NCI-H2227 treated with DMSO at 0.1 percent for 48 hours (cell line): Measurements from ENCODE around the gene KDM5B.
A peak's percentile ranks its signal among the peaks of the same experiment; 100 is the strongest.
"Not testable (repeated sequence)": the region's sequence is repeated elsewhere in the genome, so short reads cannot be mapped to it uniquely, and the experiment has no call there.

Source experiments
- DNase-seq: peaks from one replicate; lab custom pipeline; 2025; lab: John Stamatoyannopoulos, UW

The KDM5B gene

DNA sequence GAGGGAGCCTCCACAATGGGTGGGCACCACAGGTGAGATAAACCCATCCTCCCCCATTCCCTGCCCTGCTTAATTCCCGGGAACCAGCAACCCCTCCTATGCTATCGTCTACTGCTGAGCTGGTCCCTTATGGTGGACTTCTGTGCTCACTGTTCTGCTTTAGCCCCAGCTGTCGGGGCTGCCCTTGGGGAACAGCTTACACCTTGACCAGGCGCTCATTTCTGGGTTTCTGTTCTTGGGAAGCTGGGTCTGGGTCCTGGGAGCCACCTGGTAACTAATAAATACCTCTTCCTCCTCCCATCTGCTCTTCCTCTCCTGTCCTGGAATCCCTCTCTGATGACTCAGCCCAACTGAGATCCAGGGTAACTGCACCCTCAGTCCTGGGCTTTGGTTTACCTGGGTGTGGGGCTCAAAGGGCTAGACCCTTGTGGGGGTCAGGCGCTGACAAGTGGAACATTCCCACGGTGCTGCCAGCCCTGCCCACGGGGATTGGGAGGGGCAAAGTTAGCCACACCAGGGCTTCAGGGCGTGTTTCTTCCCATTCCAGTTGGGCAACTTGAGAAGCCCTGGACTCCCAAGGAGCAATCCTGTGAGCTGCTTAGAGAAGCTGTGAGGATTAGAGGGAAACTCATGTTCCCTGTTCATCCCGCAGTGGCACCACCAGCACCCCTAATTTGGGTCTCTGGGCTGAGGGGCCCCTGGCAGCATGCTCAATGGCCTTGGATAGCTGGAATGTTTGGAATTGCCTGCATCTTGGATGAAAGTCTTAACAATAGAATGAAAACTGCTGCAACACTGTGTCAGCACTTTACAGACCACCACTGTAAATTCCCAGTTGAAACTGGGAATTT is 4.2 kb upstream of the KDM5B start:
- DNase-seq = no peak

DNA sequence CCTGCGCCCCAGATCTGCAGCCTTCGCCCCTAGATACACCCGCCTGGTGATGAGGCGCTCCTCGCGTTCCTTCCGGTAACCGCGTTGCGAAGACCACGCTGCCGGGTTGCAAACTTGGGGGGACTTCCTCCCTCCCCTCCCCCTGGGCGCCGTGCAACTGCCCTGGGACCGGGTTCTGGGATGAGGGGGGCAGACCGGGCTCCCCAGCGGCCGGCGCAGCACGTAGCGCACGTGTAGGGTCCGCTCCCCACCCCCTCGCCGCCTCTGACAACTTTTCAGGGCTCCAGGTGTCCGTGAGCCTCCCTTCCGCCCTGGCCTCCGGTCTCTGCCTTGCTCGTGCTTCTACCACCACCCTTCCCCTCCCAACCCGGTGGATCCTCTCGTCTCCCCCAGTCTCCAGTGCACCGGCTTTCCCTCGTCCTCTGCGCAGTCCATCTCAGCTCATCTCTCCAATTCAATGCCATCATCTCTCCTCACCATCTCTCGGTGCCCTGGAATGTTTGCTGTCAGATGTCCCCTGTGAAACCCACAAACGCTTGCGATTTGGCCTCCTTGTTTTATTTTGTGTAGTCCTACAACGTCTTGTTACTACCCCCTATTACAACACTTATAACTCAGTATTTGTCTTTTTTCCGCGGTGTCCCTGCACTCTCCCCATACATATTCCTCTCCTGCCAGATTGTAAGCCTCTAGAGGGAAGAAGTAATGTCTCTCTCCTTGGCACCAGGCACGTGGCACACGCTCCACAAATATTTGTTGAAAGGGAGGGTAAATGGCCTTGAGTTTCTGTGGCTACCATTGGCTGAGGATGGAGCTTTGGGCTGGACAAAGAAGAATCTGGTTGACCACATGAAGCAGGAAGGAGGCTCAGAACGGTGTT is 3.3 kb upstream of the KDM5B start:
- DNase-seq = no peak

DNA sequence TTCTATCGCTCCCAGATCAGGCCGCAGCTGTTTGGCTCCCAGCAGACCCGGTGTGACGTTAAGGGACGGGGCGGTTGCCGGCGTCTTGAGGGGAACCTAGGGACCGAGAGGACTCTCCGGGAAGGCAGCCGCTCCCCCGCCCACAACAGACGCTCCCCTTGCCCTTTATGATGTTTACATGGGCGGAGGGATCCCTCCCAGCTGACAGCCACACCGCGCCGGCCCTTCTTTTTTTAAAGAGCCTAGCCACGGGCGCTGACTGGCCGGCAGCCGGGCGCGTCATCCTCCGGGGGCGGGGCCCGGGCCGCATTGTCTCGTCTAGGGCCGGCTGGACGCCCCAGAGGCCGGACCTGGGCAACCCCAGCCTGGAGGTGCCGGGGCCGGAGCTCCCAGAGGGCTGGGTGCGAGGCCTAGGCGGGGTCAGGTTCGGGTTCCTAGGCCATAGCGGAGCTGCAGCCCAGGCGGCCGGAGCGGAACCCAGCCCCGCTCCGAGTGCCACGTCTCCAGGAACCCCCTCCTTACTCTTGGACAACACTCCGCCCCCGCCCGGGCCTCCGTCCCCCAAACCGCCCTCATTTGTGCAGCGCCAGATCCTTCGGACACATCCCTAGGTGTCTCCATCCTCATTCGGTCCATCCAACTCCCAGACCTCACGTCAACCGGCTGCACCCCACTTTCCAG is 2.5 kb upstream of the KDM5B start, which contains the start of gene PCAT6:
Gene PCAT6 (plus strand): TSS at position 340 of the 681 bp plus-strand sequence.
- DNase-seq = peak; percentile 92

DNA sequence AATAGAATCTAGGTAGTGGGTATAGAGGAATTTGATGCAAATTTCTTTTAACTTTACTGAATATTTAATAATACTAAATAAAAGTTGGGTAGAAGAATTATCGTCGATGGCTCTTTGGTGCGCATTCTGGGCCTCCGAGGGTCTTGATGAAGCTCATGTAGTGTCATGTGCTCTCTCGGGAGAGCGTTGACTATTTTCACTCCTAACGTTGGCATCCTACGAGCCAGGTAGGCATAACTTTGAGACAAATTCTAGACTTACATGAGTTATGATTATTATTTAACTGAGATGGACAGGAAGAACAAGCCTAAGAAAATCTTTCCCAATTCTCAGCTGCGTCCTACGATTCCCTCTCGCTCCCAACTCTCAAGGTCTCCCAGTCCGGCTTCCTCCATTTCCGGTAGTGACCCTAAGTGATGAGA is 2.0 kb upstream of the KDM5B start:
- DNase-seq = no peak

DNA sequence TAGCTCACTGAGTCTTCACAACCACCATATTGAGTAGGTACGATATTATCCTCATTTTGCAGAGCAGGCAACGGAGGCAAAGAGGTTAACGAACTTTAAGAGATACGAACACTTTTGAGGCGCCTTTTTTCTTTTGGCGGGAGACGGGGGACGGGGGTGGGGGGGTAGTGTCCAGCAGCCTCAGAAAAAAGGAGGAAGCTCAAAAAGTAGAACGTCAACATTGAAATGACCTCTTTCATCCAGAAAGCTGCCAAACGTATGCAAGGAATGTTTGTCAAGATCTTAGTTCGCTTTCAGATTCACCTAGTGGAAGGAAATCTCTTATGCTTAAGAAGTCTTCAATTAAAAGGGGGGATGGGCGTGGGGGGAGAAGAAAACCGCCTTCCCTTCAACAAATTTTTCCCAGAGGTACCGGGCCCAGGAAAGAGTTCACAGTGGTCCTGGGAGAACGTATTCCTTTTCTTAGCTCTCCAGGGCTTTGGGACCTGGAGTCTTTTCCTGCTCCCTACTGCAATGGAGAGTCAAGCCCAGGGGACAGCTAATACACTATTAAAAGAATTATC is 1.5 kb upstream of the KDM5B start:
- no peak for DNase-seq

DNA sequence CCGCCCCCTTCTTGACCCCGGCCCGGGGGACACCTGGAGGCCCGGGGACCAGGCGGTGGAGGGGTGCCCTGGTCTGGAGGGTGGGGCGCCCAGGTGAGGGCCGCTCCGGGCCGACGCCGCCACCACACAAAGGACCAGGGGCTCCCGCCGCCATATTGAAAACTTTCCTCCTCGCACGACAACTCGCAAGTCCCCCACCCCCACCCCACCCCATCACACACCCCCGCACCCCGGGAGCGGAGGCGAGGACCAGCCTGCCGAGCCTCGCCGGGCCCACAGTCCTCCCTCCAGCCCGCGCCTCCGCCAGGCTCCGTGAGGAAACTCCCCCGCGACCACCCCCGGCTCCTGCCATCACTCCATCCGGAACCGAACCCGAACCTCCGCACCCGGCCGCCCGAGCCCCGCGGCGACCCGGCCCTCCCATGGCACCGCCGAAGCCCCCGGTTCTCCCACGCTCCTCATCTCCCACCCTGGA is 733 bp downstream of the KDM5B start:
- DNase-seq = no peak

DNA sequence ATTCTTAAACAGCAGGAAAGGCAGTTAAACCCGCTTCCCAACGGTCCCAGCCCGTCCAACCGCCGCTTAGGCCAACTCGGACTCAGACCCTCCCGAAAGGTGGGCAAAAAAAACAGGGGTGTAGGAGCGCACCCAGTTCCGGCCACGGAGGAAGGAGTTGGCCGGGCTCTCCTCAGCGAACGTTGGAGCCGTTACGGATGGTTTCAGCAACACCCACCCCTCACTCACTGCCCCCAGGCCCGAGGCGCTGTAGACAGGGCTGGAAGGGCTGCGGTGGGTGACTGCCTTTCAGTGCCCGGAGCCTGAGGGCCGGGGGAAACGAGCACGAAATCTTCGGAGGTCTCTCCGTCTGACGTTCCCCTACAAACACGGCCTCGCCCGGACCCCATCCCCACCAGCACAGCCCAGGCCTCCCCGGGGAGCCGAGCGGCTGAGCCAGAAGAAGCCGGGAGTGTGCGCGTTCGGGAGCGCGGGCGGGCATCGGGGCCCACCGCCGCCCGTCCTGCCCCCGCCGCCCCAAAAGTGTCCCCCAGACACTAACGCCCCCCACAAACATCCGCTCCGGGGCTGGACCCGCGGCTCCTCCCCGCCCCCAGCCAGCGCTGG is 1.3 kb downstream of the KDM5B start:
- DNase-seq = peak; percentile 15

DNA sequence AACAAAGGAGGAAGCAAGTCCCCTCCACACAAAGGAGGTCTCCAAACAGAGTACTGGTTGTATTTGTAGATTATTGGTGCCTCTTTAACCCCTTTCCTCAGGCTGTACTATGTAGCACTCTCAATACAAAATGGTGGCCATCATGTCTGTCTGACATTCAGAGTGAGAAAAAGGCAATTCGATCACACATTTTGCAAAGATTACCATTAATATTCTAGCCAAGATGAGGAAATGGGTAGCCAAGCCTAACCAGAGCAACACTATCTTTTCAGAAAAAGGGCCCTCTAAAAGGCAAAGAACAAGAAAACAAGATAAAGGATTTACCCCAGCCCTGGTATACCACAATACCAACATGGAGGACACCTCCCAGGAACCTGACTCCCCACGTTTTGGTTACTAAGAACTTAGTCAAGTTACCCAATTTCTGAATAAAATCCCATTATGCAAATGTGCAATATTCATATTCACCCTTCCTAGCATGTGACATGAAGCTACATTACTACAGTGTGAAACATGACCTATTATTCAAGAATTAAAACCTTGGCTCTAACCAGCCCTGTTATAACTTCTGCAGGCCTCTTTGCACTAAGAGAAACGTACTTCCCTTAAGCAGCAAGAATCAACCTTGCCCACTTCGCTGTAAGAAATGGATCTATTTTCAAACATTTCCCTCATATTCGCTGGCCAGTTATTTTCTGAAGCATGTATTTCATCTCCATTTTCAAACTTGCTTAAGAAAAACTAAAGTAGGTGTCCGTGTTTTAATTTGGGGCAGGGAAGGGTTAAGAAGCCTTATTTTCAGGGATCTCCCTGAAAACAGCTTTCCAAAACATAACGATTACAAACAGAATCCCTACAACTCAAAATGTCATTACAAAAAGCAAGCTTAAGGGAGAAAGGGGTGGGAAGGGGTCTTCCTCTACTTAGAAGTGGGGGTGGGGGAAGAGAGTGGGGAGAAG is 2.1 kb downstream of the KDM5B start:
- peak; percentile 58 for DNase-seq

DNA sequence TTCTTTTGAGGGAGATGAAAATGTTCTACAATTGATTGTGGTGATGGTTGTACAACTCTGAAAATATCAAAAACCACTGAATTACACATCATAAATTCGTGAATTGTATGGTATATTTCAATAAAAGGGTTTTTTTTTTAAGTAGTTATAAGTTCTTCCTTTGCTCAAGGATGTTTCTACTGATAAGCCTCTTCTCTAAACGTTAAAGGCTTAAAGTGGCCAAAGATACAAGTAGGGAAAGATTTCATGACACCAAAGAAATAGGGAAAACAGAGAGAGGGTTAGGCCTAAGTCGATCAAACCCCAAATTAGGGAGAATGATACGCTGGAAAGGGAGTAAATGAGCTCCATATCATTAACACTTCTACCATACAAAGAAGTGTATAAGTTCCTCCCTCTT is 4.1 kb downstream of the KDM5B start:
- no peak for DNase-seq

DNA sequence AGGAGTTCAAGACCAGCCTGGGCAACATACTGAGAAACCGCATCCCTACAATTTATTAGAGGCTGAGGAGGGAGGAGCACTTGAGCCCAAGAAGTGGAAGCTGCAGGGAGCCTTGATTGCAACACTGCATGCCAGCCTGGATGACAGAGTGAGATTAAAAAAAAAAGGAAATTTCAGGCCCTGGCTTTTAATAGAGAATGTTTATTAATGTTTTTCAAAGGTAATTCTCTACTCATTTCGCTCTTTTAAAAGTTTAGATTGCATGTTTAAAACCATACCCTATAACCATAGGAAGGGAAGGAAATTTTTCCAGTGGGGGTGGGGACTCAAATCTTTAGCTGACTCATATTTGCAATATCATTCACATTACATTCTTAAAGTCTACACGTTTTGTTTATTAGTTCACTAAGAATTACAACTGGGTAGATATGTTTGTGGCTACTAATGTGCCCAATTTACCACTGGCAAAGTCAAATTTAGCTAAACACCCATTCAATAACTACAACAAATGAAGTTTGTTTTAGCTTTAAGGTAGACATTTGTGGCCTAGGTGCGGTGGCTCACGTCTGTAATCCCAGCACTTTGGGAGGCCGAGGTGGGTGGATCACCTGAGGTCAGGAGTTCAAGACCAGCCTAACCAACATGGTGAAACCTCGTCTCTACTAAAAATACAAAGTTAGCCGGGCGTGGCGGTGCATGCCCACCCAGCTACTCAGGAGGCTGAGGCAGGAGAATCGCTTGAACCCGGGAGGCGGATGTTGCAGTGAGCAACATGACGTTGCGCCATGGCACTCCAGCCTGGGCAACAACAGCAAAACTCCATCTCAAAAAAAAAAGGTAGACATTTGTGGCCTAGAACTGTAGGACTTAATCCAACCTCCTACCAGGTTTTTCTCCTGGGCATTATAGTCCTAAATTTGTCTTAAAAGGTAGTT is 5.0 kb downstream of the KDM5B start:
- DNase-seq = no peak

DNA sequence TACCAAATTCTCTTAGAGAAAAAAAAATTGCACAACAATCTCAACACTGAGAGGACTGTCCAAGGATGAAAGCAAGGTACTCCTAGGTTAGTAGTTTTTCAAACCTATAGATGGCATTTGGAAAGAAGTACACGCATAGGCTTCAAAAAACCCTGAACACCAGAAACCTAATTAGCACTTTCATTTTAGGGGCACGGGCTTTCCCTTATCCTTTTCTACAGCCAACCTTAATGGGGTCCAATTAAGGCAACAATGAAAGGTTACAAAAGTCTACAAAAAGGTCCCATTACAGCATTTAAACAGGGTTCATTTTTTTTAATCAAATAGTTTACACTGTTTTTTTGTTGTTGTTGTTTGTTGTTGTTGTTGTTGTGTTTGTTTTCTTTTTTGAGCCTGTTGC is 6.2 kb downstream of the KDM5B start:
- no peak for DNase-seq

DNA sequence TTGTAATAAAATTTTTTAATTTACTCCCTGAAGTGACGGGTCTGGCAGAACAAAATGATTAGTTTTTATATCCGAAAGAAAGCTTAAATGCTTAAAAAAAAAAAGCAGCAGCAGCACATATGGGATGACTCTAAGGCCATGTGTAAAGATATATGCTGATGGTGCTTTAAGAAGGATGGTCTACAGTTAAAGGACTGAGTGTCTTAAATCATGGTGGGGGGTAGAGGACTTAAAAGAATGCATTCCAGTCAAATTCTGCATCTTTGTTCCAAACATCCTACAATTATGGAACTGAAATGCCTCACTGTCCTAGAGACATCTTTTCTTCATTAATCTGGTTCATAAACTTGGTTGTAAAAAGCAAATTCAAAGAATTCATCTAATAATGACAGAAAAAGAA is 7.0 kb downstream of the KDM5B start:
- no peak for DNase-seq

DNA sequence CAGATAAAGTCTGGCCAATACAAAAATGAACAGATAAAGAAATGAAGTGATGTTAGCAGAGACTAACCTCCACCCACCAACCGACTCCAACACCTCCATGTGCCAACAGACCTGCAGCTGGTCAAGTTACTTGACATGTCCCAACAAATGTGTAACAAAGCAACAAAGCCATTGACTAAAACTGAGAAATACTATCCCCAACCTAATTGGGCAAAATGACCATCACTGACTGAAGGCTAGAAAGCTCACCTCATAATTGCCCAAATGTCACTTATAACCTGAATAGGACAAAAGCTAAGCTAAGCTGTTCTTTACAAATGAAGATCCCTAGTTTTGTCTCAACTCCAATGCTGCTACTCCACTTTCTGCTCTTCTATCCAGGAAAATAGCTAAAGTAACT is 7.5 kb downstream of the KDM5B start:
- no peak for DNase-seq

DNA sequence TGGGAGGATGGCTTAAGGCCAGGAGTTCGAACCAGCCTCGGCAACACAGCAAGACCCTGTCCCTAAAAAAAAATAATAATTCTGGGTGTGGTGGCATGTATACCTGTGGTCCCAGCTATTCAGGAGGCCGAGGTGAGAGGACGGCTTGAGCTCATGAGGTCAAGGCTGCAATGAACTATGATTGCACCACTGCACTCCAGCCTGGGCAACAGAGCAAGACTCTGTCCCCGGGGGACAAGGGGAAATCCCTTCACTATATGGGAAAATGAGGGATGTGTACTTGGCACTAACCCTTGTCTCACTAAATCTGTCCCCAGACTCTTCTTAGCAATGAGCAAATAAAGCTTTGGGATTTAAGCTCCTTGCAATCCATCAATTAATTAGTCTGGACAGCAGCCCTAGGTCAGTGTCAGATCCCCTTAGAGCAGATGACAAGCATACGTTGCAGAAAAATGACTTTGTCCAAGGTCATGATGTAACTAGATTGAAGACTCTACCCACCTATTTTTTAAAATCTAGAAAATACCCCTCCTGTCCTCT is 9.4 kb downstream of the KDM5B start:
- no peak for DNase-seq

DNA sequence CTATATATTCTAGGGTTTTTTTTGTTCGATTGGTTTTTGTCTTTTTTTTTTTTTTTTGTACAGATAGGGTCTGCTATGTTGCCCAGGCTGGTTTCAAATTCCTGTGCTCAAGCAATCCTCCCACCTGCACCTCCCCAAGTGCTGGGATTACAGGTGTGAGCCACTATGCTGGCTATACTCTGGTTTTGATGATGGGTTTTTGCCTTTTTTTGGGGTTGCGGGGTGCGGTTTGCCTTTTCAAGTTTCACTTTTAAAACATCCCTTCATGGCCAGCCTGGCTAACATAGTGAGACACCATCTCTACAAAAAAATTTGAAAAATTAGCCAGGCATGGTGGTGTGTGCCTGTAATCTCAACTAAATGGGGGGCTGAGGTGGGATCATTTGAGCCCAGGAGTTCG is 10.0 kb downstream of the KDM5B start:
- DNase-seq = no peak

DNA sequence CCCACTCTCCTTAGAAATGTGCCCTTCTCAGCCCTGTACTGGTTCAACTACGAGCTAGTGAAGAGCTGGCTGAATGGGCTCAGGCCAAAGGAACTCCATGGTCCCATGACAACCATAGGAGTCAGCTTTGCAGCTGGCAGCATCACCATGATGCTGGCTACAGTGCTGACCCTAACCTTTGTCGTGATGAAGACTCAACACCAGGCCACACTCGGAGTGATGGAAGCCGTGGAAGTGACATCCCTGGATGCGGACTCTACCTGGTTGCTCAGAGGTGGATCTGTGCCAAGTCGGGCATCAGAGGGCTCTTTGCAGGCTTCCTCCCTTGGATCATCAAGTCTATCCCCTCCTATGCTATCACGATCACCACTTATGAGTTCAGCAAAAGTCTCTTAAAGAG is 11.6 kb downstream of the KDM5B start:
- DNase-seq = no peak

DNA sequence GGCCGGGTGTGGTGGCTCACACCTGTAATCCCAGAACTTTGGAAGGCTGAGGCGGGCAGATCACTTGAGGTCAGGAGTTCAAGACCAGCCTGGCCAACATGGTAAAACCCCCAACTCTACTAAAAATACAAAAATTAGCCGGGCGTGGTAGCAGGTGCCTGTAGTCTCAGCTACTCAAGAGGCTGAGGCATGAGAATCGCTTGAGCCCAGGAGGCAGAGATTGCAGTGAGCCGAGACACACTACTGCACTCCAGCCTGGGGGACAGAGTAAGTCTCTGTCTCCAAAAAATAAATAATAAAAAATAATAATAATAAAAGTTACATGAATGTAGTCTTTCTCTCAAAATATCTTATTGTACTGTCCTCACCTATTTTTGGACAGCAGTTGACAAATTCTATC is 13.3 kb downstream of the KDM5B start:
- DNase-seq = not testable (repeated sequence)

DNA sequence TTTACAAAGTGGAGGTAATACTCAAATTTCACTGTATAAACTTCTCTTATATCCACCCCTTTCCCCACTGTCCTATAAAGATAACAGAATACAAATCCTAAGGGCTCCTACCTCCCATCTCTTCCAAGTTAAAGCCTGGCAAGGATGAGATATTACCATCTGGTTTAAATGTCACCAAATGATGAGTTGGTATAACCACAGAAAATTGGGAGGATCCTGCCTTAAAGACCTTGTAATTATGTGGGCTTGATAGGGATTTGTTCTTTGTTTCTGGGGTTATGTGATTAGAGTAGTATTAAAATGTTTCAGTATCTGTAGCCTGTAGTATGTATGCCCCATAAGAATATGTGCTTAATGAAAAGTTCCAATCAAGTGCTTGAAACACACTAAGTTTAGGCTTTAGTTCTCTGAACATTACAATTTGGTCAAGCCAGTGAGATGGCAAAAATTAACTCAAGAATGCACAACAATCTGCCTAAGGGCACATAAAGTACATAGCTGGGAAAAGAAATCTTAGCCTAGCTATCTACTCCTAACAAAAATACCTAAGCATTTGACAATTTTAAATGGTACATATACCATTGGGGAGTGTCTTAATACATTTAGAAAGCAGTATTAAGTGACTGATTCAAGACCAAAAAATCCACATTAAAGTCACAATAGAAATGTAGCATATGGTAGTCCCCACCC is 14.0 kb downstream of the KDM5B start:
- no peak for DNase-seq
